ENCODE results near the gene SMOC1. TPM values are rescaled to one million over a fixed set of nuclear protein-coding genes. Genes with fewer than 3 reads are reported as not detected.

Gene SMOC1
- total and polyA plus RNA-seq, 7 donors = 3.2 to 10.6 (median 6.2) TPM

GRCh38 chr14:70077005-70077404 is 197.8 kb downstream of the SMOC1 start:
- H3K27ac ChIP-seq = no peak overlapping the region
- H3K36me3 ChIP-seq (ENCODE audit: insufficient read depth in 1 of 2, low read depth in 1 of 2) = no peaks in the 10 kb centered on the region
- no peak for TF ChIP-seq CTCF (IDR thresholded peaks at IDR 0.05)
- H3K9me3 ChIP-seq = no peaks in the 10 kb centered on the region
- H3K27me3 ChIP-seq (ENCODE audit: insufficient read depth in 3 of 3, low read length in 2 of 3) = no peaks in the 10 kb centered on the region
- WGBS, 3 donors = 85 to 94% (median 85%) methylated on average over 3 of the region's 3 CpGs
- H3K4me1 ChIP-seq = no peaks in the 10 kb centered on the region
- no peak for ATAC-seq
- no peak overlapping the region for H3K4me3 ChIP-seq
- intact Hi-C loops (cut with DNase I) = no loop called here
- DNase-seq = no peak

GRCh38 chr14:70077720-70078119 is 198.5 kb downstream of the SMOC1 start:
- intact Hi-C loops (cut with DNase I) = no loop called here
- H3K36me3 ChIP-seq (ENCODE audit: insufficient read depth in 1 of 2, low read depth in 1 of 2) = no peaks in the 10 kb centered on the region
- H3K9me3 ChIP-seq = no peaks in the 10 kb centered on the region
- DNase-seq (no peak), ATAC-seq (no peak)
- WGBS, 3 donors = 55 to 73% (median 71%) methylated on average over 2 of the region's 2 CpGs
- no peak overlapping the region for H3K4me3 ChIP-seq
- TF ChIP-seq CTCF (IDR thresholded peaks at IDR 0.05) = no peak
- H3K27me3 ChIP-seq (ENCODE audit: insufficient read depth in 3 of 3, low read length in 2 of 3) = no peaks in the 10 kb centered on the region
- H3K27ac ChIP-seq = no peak overlapping the region
- no peaks in the 10 kb centered on the region for H3K4me1 ChIP-seq

GRCh38 chr14:70078329-70078728 is 199.1 kb downstream of the SMOC1 start:
- no peaks in the 10 kb centered on the region for H3K4me1 ChIP-seq
- DNase-seq = no peak
- intact Hi-C loops (cut with DNase I) = no loop called here
- no peaks in the 10 kb centered on the region for H3K36me3 ChIP-seq (ENCODE audit: insufficient read depth in 1 of 2, low read depth in 1 of 2)
- no peak for ATAC-seq
- TF ChIP-seq CTCF (IDR thresholded peaks at IDR 0.05) = no peak
- no peaks in the 10 kb centered on the region for H3K9me3 ChIP-seq
- no peak overlapping the region for H3K4me3 ChIP-seq
- no peaks in the 10 kb centered on the region for H3K27me3 ChIP-seq (ENCODE audit: insufficient read depth in 3 of 3, low read length in 2 of 3)
- H3K27ac ChIP-seq = no peak overlapping the region

DNA sequence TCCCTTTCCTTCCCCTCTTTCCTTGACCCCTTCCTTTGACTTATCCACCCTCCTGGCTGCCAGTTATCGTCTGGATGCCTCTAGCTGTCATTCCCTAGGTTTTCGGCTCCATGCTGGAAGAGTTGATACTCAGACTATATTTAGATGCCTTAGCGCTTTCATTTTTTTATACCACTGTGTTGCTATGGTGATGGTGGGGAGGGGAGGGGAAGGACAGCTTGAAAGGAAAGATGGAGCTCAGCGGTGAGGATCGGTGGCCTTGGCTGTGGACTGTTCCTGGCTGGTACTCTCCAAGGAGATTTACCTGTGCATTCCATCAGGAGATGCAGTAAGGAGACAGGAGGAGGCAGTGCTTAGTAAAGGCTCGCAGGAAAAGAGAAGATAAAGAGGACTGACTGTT is 200.9 kb downstream of the SMOC1 start:
- H3K27me3 ChIP-seq (ENCODE audit: insufficient read depth in 3 of 3, low read length in 2 of 3) = no peaks in the 10 kb centered on the region
- ATAC-seq = peak in 1 of 4 donors; percentile 14
- no peaks in the 10 kb centered on the region for H3K9me3 ChIP-seq
- no peak overlapping the region for H3K27ac ChIP-seq
- TF ChIP-seq CTCF (IDR thresholded peaks at IDR 0.05) = no peak
- peaks cover 3% of the 10 kb centered on the region for H3K4me1 ChIP-seq
- no peaks in the 10 kb centered on the region for H3K36me3 ChIP-seq (ENCODE audit: insufficient read depth in 1 of 2, low read depth in 1 of 2)
- WGBS, 3 donors = 59 to 71% (median 60%) methylated on average over 6 of the region's 6 CpGs
- DNase-seq = no peak
- intact Hi-C loops (cut with DNase I) = loop anchor here in 1 of 2 donors (10.0 kb wide), 1 partner anchor 175 kb away; no protein-coding TSS in a partner anchor
- no peak overlapping the region for H3K4me3 ChIP-seq

Other genes starting within 250 kb of the SMOC1 start
- 100 to 1,000 TPM in 3 of 4 donors, 10 to 100 TPM in 1; 95.6 to 171 (median 104) TPM for gene SRSF5, start 112.3 kb upstream of the SMOC1 start, total RNA-seq
- gene SRSF5, start 112.3 kb upstream of the SMOC1 start, polyA plus RNA-seq = 100 to 1,000 TPM in 1 of 3 donors, 10 to 100 TPM in 2; 72.7 to 144 (median 93.8) TPM
- not detected for gene SLC10A1, start 82.2 kb upstream of the SMOC1 start, total RNA-seq
- not detected for gene SLC10A1, start 82.2 kb upstream of the SMOC1 start, polyA plus RNA-seq

Measured in psoas muscle (tissue), 8 donors.